Osteoblast (primary cell): Measurements from ENCODE around the gene RNF112. TPM values are rescaled to one million over a fixed set of nuclear protein-coding genes. Genes with fewer than 3 reads are reported as not detected.
A peak's percentile ranks its signal among the peaks of the same experiment; 100 is the strongest.

Source experiments
- DNase-seq: peaks from one replicate; pipeline ENCODE4 v3.0.0; 2011; ENCODE audit warnings: low spot score, mixed read lengths; ENCODE audit not compliant: insufficient read length; ENCODE audit errors: missing footprints
- H2AFZ ChIP-seq: 2 replicates; pipeline ENCODE4 v1.6.0; 2011; ENCODE audit warnings: mild to moderate bottlenecking, low read length
- H3K27ac ChIP-seq: 2 replicates; pipeline ENCODE4 v1.5.1; 2011; ENCODE audit warnings: mild to moderate bottlenecking, low read depth, low read length, moderate library complexity
- H3K27me3 ChIP-seq: 2 replicates; pipeline ENCODE4 v1.6.0; 2012; ENCODE audit warnings: mild to moderate bottlenecking, control low read depth, inconsistent platforms, low read length, moderate library complexity; ENCODE audit not compliant: insufficient read depth
- H3K36me3 ChIP-seq: 2 replicates; pipeline ENCODE4 v1.5.1; 2011; ENCODE audit warnings: mild to moderate bottlenecking, low read length, control low read depth, moderate library complexity; ENCODE audit not compliant: insufficient read depth
- H3K4me1 ChIP-seq: 2 replicates; pipeline ENCODE4 v1.5.1; 2011; ENCODE audit warnings: mild to moderate bottlenecking, low read length, control low read depth, moderate library complexity; ENCODE audit not compliant: insufficient read depth
- H3K4me2 ChIP-seq: 2 replicates; pipeline ENCODE4 v1.6.0; 2011; ENCODE audit warnings: mild to moderate bottlenecking, low read length; ENCODE audit not compliant: insufficient read depth
- H3K4me3 ChIP-seq: fragments of 200-600 bp; sonication (generic); 3 replicates; pipeline ENCODE4 v1.5.1; 2012; ENCODE audit warnings: mild to moderate bottlenecking, low read length, inconsistent platforms; ENCODE audit not compliant: insufficient read depth
- H3K79me2 ChIP-seq: 2 replicates; pipeline ENCODE4 v1.6.0; 2012; ENCODE audit warnings: mild to moderate bottlenecking, low read length, control low read depth, inconsistent platforms; ENCODE audit not compliant: insufficient read depth
- H3K9me3 ChIP-seq: 2 replicates; pipeline ENCODE4 v1.5.1; 2011; ENCODE audit warnings: low read depth, low read length, control low read depth
- H4K20me1 ChIP-seq: 2 replicates; pipeline ENCODE4 v1.6.0; 2012; ENCODE audit warnings: mild to moderate bottlenecking, low read length, control low read depth; ENCODE audit not compliant: insufficient read depth
- total RNA-seq: library from RNA; depleted of rRNA; stranded (reverse); fragments of >200 nt; gene quantifications from 2 replicates; pipeline ENCODE4 v1.2.3, GENCODE V29; 2012
- TF ChIP-seq, protein P1 (sequence below): IDR thresholded peaks from 2 replicates; pipeline ENCODE4 v1.5.1; 2011; ENCODE audit warnings: mild to moderate bottlenecking, low read depth, low read length, moderate library complexity; ENCODE audit errors: extremely low read depth

The RNF112 gene
- total RNA-seq, 1 donor: 0.36 TPM

DNA sequence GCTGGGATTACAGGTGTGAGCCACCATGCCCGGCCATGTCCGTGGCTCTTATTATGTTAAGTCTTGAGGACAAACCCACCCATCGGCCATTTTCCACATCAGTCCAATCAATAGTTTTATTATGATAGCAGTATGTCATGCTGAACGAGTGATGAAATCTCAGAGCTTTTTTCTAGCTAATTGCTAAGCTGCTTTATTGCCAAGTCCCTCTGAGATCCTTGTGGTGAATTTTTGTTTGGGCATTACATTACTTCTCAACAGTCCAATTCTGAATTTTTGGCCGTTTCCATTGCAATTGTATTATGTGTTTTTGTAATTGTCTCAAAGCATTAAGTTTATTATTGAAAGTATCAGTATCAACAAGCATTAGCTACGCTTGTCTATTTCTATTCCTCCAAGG, 10.9 kb downstream of the RNF112 start:
- Histone ChIP-seq H3K36me3 (no peaks in the 10 kb centered on the region), H3K4me1 (peaks cover 16% of the 10 kb centered on the region), H3K4me3 (no peak overlapping the region), H3K27ac (no peak overlapping the region), H3K9me3 (no peaks in the 10 kb centered on the region), H2AFZ (no peak overlapping the region), H3K4me2 (no peak overlapping the region), H3K79me2 (no peaks in the 10 kb centered on the region), H3K27me3 (no peaks in the 10 kb centered on the region), H4K20me1 (no peaks in the 10 kb centered on the region)
- DNase-seq: no peak
- TF ChIP-seq, protein P1, sequence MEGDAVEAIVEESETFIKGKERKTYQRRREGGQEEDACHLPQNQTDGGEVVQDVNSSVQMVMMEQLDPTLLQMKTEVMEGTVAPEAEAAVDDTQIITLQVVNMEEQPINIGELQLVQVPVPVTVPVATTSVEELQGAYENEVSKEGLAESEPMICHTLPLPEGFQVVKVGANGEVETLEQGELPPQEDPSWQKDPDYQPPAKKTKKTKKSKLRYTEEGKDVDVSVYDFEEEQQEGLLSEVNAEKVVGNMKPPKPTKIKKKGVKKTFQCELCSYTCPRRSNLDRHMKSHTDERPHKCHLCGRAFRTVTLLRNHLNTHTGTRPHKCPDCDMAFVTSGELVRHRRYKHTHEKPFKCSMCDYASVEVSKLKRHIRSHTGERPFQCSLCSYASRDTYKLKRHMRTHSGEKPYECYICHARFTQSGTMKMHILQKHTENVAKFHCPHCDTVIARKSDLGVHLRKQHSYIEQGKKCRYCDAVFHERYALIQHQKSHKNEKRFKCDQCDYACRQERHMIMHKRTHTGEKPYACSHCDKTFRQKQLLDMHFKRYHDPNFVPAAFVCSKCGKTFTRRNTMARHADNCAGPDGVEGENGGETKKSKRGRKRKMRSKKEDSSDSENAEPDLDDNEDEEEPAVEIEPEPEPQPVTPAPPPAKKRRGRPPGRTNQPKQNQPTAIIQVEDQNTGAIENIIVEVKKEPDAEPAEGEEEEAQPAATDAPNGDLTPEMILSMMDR: no peak

DNA sequence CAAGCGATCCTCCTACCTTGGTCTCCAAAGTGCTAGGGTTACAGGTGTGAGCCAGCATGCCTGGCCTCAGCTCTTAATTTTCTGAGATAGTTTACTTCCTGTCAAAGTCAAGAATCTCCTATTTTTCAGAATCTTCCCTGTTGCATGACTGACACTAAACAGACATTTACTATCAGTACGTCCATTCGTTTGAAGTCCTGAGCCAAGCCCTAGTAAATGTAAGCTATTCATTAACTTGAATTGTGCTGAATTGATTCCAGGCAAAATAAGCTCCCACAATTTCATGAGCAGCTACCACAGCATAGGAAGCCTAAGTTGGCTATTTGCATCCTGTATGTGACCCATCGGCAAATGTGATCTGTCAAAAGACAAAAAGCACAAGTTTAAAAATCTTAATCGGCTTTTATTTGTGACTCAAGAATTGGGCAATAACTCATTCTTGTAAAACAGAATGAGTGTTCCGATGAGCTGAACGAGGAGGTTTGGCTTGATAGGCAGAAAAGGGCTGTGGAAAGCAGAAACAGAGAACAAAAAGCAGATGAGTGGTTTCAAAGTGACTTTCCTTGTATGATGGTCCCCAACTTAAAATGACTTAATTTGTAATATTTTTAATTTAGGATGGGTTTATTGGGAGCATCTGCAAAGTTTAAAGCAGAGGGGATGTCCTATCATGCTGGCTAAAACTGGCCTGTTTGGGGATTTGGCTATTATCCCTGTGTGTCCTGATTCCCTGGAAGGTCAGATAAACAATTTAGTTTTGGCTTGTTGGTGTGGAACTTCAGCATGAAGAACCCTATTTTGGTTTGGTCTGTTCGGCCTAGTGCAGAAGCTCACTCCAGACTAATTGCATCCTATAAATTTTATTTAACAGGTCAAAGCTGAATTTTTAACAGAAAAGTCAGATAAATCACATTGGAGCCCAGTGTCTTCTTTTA, 14.2 kb downstream of the RNF112 start:
- Histone ChIP-seq H3K4me3 (no peak overlapping the region), H2AFZ (no peak overlapping the region), H3K27me3 (no peaks in the 10 kb centered on the region), H3K9me3 (no peaks in the 10 kb centered on the region), H3K27ac (no peak overlapping the region), H3K4me2 (no peak overlapping the region), H3K4me1 (no peaks in the 10 kb centered on the region), H3K79me2 (no peaks in the 10 kb centered on the region), H3K36me3 (no peaks in the 10 kb centered on the region), H4K20me1 (no peaks in the 10 kb centered on the region)
- DNase-seq: peak; percentile 49
- TF ChIP-seq, protein P1: no peak

DNA sequence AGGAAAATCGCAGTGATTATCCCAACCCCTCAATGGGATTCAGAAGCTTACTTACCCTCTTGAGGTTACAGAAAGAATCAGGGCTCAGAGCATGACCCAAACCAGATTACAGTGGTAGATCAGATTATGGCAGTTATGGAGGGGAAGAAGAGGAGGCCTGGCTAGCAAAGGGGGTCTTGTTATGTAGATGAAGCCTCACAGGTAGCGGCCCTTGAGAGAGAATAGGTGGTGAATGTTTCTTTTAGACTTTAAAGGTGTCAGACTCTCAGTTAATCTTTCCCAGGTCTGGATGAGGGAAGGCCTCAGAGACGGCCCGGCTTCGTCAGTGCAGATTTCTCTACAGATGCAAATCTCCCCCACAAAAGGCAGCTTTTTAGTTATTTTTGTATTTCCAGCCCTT, 15.6 kb downstream of the RNF112 start:
- no peaks in the 10 kb centered on the region for H3K79me2 ChIP-seq
- H3K27ac ChIP-seq: no peak overlapping the region
- H2AFZ ChIP-seq: no peak overlapping the region
- no peaks in the 10 kb centered on the region for H3K9me3 ChIP-seq
- H3K4me3 ChIP-seq: no peak overlapping the region
- TF ChIP-seq, protein P1: no peak
- H3K4me1 ChIP-seq: no peaks in the 10 kb centered on the region
- no peak for DNase-seq
- H4K20me1 ChIP-seq: no peaks in the 10 kb centered on the region
- H3K4me2 ChIP-seq: no peak overlapping the region
- no peaks in the 10 kb centered on the region for H3K36me3 ChIP-seq
- H3K27me3 ChIP-seq: no peaks in the 10 kb centered on the region

DNA sequence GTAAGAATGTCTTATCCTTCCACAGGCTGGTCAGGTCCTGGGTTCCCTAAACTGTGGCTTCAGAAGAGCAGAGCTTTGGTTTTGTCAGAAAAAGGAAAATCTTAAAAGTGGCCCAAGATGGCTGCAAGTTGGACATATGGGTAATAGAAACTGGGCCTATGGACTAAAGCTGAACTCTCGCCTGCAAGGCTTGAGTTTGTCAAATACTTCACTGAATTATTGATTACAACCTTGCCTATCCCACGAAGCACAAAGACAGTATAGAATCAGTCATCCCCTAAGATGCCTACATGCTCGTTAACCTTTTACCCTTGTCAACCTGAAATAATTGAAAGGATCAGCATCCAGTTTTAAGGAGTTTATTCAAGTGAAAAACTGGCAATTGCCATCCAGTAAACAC, 20.7 kb downstream of the RNF112 start:
- Histone ChIP-seq H3K79me2 (no peaks in the 10 kb centered on the region), H3K27ac (no peak overlapping the region), H3K36me3 (no peaks in the 10 kb centered on the region), H2AFZ (no peak overlapping the region), H3K4me2 (no peak overlapping the region), H3K4me1 (no peaks in the 10 kb centered on the region), H4K20me1 (no peaks in the 10 kb centered on the region), H3K27me3 (no peaks in the 10 kb centered on the region), H3K4me3 (no peak overlapping the region), H3K9me3 (no peaks in the 10 kb centered on the region)
- TF ChIP-seq, protein P1: no peak
- no peak for DNase-seq
